ENCODE data around the gene AVEN.

The AVEN gene

DNA sequence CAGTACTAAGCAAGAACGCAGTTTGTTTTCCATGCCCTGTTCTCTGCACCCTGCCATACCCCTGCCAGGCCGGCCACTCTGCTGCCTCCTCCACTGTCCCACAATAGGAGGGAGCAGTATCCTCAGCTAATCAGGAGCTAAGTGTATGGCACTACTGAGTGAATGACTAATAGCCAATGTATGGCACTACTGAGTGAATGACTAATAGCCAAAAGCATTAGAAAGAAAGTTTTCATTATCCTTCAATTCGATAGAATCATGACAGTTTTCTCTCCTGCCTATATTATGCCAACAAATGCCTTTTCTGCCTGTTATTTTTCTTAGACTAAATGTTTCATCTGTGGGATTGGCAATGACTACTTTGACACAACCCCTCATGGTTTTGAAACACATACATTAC lies 178.2 kb downstream of the AVEN start:
- Histone ChIP-seq H4K20me1 (ENCODE audit: insufficient read depth, low read length) (no peaks in the 10 kb centered on the region), H3K27ac (ENCODE audit: low read depth, low read length, poor library complexity, severe bottlenecking) (no peak overlapping the region), H3K9me2 (ENCODE audit: low read depth, low read length) (no peaks in the 10 kb centered on the region), H3F3A (ENCODE audit: insufficient read depth, low read length) (no peaks in the 10 kb centered on the region), H3K36me3 (ENCODE audit: insufficient read depth, low read length) (no peaks in the 10 kb centered on the region), H3K9ac (ENCODE audit: low read length) (no peak overlapping the region), H3K4me2 (ENCODE audit: low read length) (no peak overlapping the region), H3K27me3 (ENCODE audit: insufficient read depth, low read length) (no peaks in the 10 kb centered on the region), H3K4me1 (ENCODE audit: insufficient read depth, low read length, severe bottlenecking) (no peaks in the 10 kb centered on the region), H3K4me3 (ENCODE audit: low read depth, low read length, poor library complexity, severe bottlenecking) (no peak overlapping the region), H2AFZ (ENCODE audit: low read length) (no peak overlapping the region), H3K79me2 (ENCODE audit: insufficient read depth, low read length) (no peaks in the 10 kb centered on the region), H3K9me3 (ENCODE audit: low read length) (no peaks in the 10 kb centered on the region)
- TF ChIP-seq EZH2 (IDR thresholded peaks at IDR 0.05; ENCODE audit: borderline replicate concordance, low read length) (no peak), CTCF (IDR thresholded peaks at IDR 0.05; ENCODE audit: low read length) (no peak)

GRCh38 chr15:33859992-33860545 lies 178.9 kb downstream of the AVEN start:
- Histone ChIP-seq H3K4me2 (ENCODE audit: low read length) (no peak overlapping the region), H3K4me3 (ENCODE audit: low read depth, low read length, poor library complexity, severe bottlenecking) (no peak overlapping the region), H2AFZ (ENCODE audit: low read length) (no peak overlapping the region), H3K9me3 (ENCODE audit: low read length) (no peaks in the 10 kb centered on the region), H4K20me1 (ENCODE audit: insufficient read depth, low read length) (no peaks in the 10 kb centered on the region), H3F3A (ENCODE audit: insufficient read depth, low read length) (no peaks in the 10 kb centered on the region), H3K9me2 (ENCODE audit: low read depth, low read length) (no peaks in the 10 kb centered on the region), H3K79me2 (ENCODE audit: insufficient read depth, low read length) (no peaks in the 10 kb centered on the region), H3K9ac (ENCODE audit: low read length) (no peak overlapping the region), H3K4me1 (ENCODE audit: insufficient read depth, low read length, severe bottlenecking) (no peaks in the 10 kb centered on the region), H3K36me3 (ENCODE audit: insufficient read depth, low read length) (no peaks in the 10 kb centered on the region), H3K27ac (ENCODE audit: low read depth, low read length, poor library complexity, severe bottlenecking) (no peak overlapping the region), H3K27me3 (ENCODE audit: insufficient read depth, low read length) (no peaks in the 10 kb centered on the region)
- TF ChIP-seq EZH2 (IDR thresholded peaks at IDR 0.05; ENCODE audit: borderline replicate concordance, low read length) = no peak
- TF ChIP-seq CTCF (IDR thresholded peaks at IDR 0.05; ENCODE audit: low read length) = no peak

GRCh38 chr15:33858836-33859235 lies 180.2 kb downstream of the AVEN start:
- Histone ChIP-seq H3K4me2 (ENCODE audit: low read length) (no peak overlapping the region), H3K27me3 (ENCODE audit: insufficient read depth, low read length) (no peaks in the 10 kb centered on the region), H4K20me1 (ENCODE audit: insufficient read depth, low read length) (no peaks in the 10 kb centered on the region), H3K9me3 (ENCODE audit: low read length) (no peaks in the 10 kb centered on the region), H3K36me3 (ENCODE audit: insufficient read depth, low read length) (no peaks in the 10 kb centered on the region), H3F3A (ENCODE audit: insufficient read depth, low read length) (no peaks in the 10 kb centered on the region), H3K79me2 (ENCODE audit: insufficient read depth, low read length) (no peaks in the 10 kb centered on the region), H3K4me1 (ENCODE audit: insufficient read depth, low read length, severe bottlenecking) (no peaks in the 10 kb centered on the region), H2AFZ (ENCODE audit: low read length) (no peak overlapping the region), H3K27ac (ENCODE audit: low read depth, low read length, poor library complexity, severe bottlenecking) (no peak overlapping the region), H3K9ac (ENCODE audit: low read length) (no peak overlapping the region), H3K9me2 (ENCODE audit: low read depth, low read length) (no peaks in the 10 kb centered on the region), H3K4me3 (ENCODE audit: low read depth, low read length, poor library complexity, severe bottlenecking) (no peak overlapping the region)
- TF ChIP-seq CTCF (IDR thresholded peaks at IDR 0.05; ENCODE audit: low read length) (no peak), EZH2 (IDR thresholded peaks at IDR 0.05; ENCODE audit: borderline replicate concordance, low read length) (no peak)

All from OCI-LY1 (cell line).